Metanephros (tissue), 2 donors: ENCODE results near the gene MED16. TPM values are rescaled to one million over a fixed set of nuclear protein-coding genes. Genes with fewer than 3 reads are reported as not detected.

ENCODE experiments used
- small RNA-seq: library from RNA; depleted of rRNA; stranded (forward); fragments of <200 nt; gene quantifications from one replicate; pipeline ENCODE3, GENCODE V24; 2014; ENCODE audit warnings: low replicate concordance
- total RNA-seq: library from RNA; depleted of rRNA; stranded (reverse); fragments of >200 nt; gene quantifications from one replicate; pipeline ENCODE4 v1.2.3, GENCODE V29; 2014

Gene MED16
- 62.2 TPM for total RNA-seq

GRCh38 chr19:892894-893689 lies at the start of gene MED16, which contains the start of gene RNU6-9:
TSS of gene MED16 (minus strand) at chr19:893187. CDS start at chr19:891131, 2,056 bp downstream.
TSS of gene RNU6-9 (plus strand) at chr19:893484.

GRCh38 chr19:925526-926322 lies 32.7 kb upstream of the MED16 start, which contains the start of gene ARID3A:
TSS of gene ARID3A (plus strand) at chr19:926035. CDS start at chr19:929529, 3,494 bp downstream.

GRCh38 chr19:917323-918151 lies 24.6 kb upstream of the MED16 start, which contains the start of gene KISS1R:
TSS of gene KISS1R (plus strand) at chr19:917333. CDS start at chr19:917503, 170 bp downstream.

GRCh38 chr19:913080-913748 lies 20.2 kb upstream of the MED16 start, which contains the start of gene R3HDM4:
TSS of gene R3HDM4 (minus strand) at chr19:913219. CDS start at chr19:913157, 62 bp downstream.

GRCh38 chr19:858868-859843 lies 33.8 kb downstream of the MED16 start, which contains the start of gene CFD:
TSS of gene CFD (plus strand) at chr19:859664. CDS start at chr19:859690, 26 bp downstream.

GRCh38 chr19:852136-853013 lies 40.6 kb downstream of the MED16 start, which contains the start of gene ELANE:
TSS of gene ELANE (plus strand) at chr19:852303. CDS start at chr19:852329, 26 bp downstream.

GRCh38 chr19:840519-841206 lies 52.3 kb downstream of the MED16 start, which contains the start of gene PRTN3:
TSS of gene PRTN3 (plus strand) at chr19:840999. CDS start at chr19:841009, 10 bp downstream.

GRCh38 chr19:827710-828321 lies 65.2 kb downstream of the MED16 start, which contains the start of gene AZU1:
TSS of gene AZU1 (plus strand) at chr19:827837. CDS start at chr19:827847, 10 bp downstream.

GRCh38 chr19:821825-822503 lies 71.0 kb downstream of the MED16 start, which contains the start of gene PLPPR3:
TSS of gene PLPPR3 (minus strand) at chr19:821955. CDS start at chr19:821559, 396 bp downstream.

Small RNAs within 50 kb of the gene (small RNA-seq; reads per million reads assigned to genes)
- gene RNU6-9, result 0.09 reads per million

Other genes with a start within 250 kb of the MED16 start
- 27.6 TPM for gene RNF126, start 230.0 kb downstream of the MED16 start, total RNA-seq
- gene FSTL3, start 216.8 kb downstream of the MED16 start, total RNA-seq, result 29.4 TPM
- gene PRSS57, start 197.7 kb downstream of the MED16 start, total RNA-seq, result 3.1 TPM
- 74.6 TPM for gene PALM, start 184.3 kb downstream of the MED16 start, total RNA-seq
- gene MISP, start 142.1 kb downstream of the MED16 start, total RNA-seq, result 10.3 TPM
- gene PTBP1, start 95.7 kb downstream of the MED16 start, total RNA-seq, result 301 TPM
- 10.9 TPM for gene PLPPR3, start 71.2 kb downstream of the MED16 start, total RNA-seq
- gene AZU1, start 65.3 kb downstream of the MED16 start, total RNA-seq, result 30.4 TPM
- gene PRTN3, start 52.2 kb downstream of the MED16 start, total RNA-seq, result 93.5 TPM
- 59.8 TPM for gene ELANE, start 40.9 kb downstream of the MED16 start, total RNA-seq
- gene CFD, start 33.5 kb downstream of the MED16 start, total RNA-seq, result 16.5 TPM
- gene RNU6-9, start 297 bp upstream of the MED16 start, total RNA-seq, result not detected
- 54.5 TPM for gene R3HDM4, start 20.0 kb upstream of the MED16 start, total RNA-seq
- gene KISS1R, start 24.1 kb upstream of the MED16 start, total RNA-seq, result 0.88 TPM
- gene ARID3A, start 32.8 kb upstream of the MED16 start, total RNA-seq, result 56.3 TPM
- gene WDR18, start 91.2 kb upstream of the MED16 start, total RNA-seq, result 104 TPM
- gene GRIN3B, start 107.2 kb upstream of the MED16 start, total RNA-seq, result 0.47 TPM
- 96.6 TPM for gene TMEM259, start 127.9 kb upstream of the MED16 start, total RNA-seq
- gene RNU6-2, start 128.3 kb upstream of the MED16 start, total RNA-seq, result not detected
- 194 TPM for gene CNN2, start 133.4 kb upstream of the MED16 start, total RNA-seq
- gene ABCA7, start 146.9 kb upstream of the MED16 start, total RNA-seq, result 16.5 TPM
- 24.3 TPM for gene ARHGAP45, start 174.0 kb upstream of the MED16 start, total RNA-seq
- gene POLR2E, start 202.2 kb upstream of the MED16 start, total RNA-seq, result 110 TPM
- gene GPX4, start 210.8 kb upstream of the MED16 start, total RNA-seq, result 175 TPM